ENCODE results near the gene BANK1.
"Not testable (repeated sequence)": the region's sequence is repeated elsewhere in the genome, so short reads cannot be mapped to it uniquely, and the experiment has no call there.

BANK1 gene

GRCh38 chr4:101885574-101885973 lies 95.0 kb downstream of the BANK1 start:
- DNase-seq (ENCODE audit: low read depth in 2 of 3, low spot score in 2 of 3) = no peak

- DNase-seq (ENCODE audit: low read depth in 2 of 3, low spot score in 2 of 3) = no peak
Measured at GRCh38 chr4:101886826-101887225, 96.3 kb downstream of the BANK1 start.

DNA sequence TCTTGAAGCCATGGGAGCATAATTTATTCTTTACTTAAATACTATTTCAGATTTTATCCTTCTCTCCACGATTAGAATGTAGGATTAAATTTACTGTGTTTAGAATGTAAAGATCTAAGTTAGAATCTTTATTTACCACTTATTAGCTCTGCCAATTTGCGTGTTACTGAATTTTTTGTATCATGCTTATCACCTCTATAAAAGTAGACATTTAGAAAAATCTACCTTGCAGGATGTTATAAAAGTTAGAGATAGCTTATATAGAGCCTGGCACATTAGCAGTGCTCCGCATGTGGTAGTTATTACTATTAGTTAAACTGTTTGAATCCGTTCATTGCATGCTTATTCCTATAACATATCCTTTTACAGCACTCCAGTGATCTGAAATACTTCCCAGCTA lies 97.9 kb downstream of the BANK1 start:
- no peak for DNase-seq (ENCODE audit: low read depth in 2 of 3, low spot score in 2 of 3)

DNA sequence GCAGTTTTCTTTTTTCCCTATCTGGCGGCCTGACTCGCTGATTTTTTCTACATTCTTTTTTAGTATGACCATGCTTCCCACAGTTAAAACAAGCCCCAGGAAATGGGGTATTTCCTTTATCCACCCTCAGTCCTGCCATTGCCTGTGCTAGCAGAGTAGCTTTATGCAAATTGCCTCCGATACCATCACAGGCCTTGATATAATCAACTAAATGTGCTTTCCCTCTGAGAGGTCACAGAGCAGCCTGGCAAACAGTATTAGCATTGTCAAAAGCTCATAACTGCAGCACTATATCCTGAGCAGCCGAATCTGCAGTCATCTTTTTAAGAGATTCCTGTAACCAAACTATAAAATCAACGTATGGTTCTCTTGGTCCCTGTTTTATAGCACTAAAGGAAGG lies 115.0 kb downstream of the BANK1 start:
- not testable (repeated sequence) for DNase-seq (ENCODE audit: low read depth in 2 of 3, low spot score in 2 of 3)

- DNase-seq (ENCODE audit: low read depth in 2 of 3, low spot score in 2 of 3) = no peak
Measured at GRCh38 chr4:101910786-101911373, 120.3 kb downstream of the BANK1 start.

DNA sequence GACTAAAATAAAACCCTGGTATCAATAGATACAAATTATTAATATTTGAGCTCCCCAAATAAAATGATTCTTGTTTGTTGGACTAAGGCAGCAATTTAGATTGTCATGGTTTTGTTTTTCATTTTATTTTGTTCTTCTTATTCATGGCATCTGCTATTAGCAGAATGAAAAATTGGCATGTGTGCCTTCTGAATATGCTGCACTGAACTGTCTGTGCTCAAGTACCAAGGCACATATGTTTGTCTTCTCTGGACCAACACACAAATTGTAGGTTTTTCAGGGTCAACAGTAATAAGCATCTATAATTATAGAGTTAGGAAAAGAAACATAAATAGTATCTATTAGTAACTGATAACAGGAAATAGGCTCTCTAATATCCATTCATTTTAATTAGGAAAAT lies 121.1 kb downstream of the BANK1 start:
- no peak for DNase-seq (ENCODE audit: low read depth in 2 of 3, low spot score in 2 of 3)

- DNase-seq (ENCODE audit: low read depth in 2 of 3, low spot score in 2 of 3) = no peak
Measured at GRCh38 chr4:101914761-101915160, 124.2 kb downstream of the BANK1 start.

GRCh38 chr4:101919373-101919977 lies 128.9 kb downstream of the BANK1 start:
- no peak for DNase-seq (ENCODE audit: low read depth in 2 of 3, low spot score in 2 of 3)

GRCh38 chr4:101921370-101921769 lies 130.8 kb downstream of the BANK1 start:
- DNase-seq (ENCODE audit: low read depth in 2 of 3, low spot score in 2 of 3) = no peak

DNA sequence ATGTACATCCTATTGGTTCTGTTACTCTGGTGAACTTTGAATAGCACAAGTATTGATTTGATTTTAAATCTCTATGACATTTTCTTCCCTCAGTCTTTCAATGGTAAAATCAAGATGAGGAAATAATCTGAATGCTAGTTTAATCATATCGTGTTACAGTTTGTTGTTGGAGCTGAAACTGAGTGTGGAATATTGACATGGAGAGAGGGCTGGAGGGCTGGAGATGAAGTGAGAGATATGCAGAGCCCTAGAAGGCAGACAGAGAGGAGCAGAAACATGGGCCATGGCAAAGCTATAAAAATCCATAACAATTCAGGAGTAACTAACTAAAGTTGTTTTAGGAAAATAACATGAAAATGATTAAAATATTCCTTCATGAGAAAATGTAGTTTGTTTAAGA lies 141.1 kb downstream of the BANK1 start:
- no peak for DNase-seq (ENCODE audit: low read depth in 2 of 3, low spot score in 2 of 3)

GRCh38 chr4:101933855-101934254 lies 143.3 kb downstream of the BANK1 start:
- no peak for DNase-seq (ENCODE audit: low read depth in 2 of 3, low spot score in 2 of 3)

- no peak for DNase-seq (ENCODE audit: low read depth in 2 of 3, low spot score in 2 of 3)
Measured at GRCh38 chr4:101938836-101939235, 148.3 kb downstream of the BANK1 start.

GRCh38 chr4:101941816-101942358 lies 151.4 kb downstream of the BANK1 start:
- DNase-seq (ENCODE audit: low read depth in 2 of 3, low spot score in 2 of 3) = no peak

DNA sequence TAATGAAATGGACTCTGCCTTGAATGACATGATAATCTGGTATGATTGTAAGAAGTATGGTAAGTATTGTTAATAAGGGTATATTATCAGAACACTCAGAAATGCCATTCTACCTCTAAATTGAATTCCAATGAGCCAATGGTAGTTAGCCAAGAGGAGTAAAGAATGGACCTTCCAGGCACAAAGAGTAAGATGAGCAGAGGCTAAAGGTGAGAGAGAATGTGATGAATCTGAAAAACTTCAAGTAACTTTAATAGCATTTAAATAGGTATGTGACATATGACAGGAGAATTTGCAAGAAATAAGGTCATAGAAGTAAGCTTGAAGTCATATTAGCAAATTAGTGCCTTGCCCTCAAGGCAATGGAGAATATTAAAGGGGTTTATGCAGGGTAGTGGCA lies 152.4 kb downstream of the BANK1 start:
- no peak for DNase-seq (ENCODE audit: low read depth in 2 of 3, low spot score in 2 of 3)

DNA sequence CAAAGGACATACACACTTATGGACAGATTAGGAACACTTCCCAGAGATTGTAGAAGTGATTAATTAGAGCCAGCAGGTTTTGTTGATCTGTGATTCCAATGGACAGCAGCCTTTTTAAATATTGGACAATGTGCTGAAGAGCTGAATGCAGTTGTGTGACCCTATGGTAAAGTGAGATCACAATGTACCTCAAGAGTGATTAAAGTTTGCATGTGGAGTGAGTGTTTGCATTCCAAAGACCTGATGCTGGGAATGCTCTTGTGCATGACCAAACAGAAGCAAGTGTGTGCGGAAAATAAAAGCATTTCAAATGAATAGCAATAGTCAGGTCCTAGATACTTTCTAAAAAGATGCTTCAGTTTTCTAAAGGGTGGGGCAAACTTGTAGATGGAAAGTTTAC lies 154.1 kb downstream of the BANK1 start:
- DNase-seq (ENCODE audit: low read depth in 2 of 3, low spot score in 2 of 3) = no peak

- no peak for DNase-seq (ENCODE audit: low read depth in 2 of 3, low spot score in 2 of 3)
Measured at GRCh38 chr4:101948055-101948454, 157.5 kb downstream of the BANK1 start.

- DNase-seq (ENCODE audit: low read depth in 2 of 3, low spot score in 2 of 3) = no peak
Measured at GRCh38 chr4:101948951-101949350, 158.4 kb downstream of the BANK1 start.

GRCh38 chr4:101950258-101950979 lies 159.9 kb downstream of the BANK1 start:
- no peak for DNase-seq (ENCODE audit: low read depth in 2 of 3, low spot score in 2 of 3)

DNA sequence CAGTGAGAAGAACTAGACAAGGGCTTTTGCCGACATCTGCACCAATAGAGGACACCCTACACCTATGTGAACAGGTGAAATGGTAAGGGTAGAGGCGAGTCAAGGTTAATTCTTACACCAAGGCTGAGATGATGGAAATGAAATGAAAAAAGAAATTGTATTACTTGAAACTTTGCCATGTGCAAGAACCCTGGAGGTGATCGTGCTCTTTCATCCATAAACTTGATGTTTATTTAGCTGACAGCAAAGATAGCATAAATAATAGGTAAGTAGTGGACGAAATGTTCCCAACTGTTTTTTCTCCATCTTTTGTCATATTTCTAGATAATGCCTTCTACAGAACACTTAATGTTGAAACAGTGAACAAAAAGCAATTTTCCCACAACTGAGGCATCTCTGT lies 162.5 kb downstream of the BANK1 start:
- DNase-seq (ENCODE audit: low read depth in 2 of 3, low spot score in 2 of 3) = no peak

GRCh38 chr4:101953949-101954348 lies 163.4 kb downstream of the BANK1 start:
- DNase-seq (ENCODE audit: low read depth in 2 of 3, low spot score in 2 of 3) = no peak

- DNase-seq (ENCODE audit: low read depth in 2 of 3, low spot score in 2 of 3) = no peak
Measured at GRCh38 chr4:101954351-101954750, 163.8 kb downstream of the BANK1 start.

DNA sequence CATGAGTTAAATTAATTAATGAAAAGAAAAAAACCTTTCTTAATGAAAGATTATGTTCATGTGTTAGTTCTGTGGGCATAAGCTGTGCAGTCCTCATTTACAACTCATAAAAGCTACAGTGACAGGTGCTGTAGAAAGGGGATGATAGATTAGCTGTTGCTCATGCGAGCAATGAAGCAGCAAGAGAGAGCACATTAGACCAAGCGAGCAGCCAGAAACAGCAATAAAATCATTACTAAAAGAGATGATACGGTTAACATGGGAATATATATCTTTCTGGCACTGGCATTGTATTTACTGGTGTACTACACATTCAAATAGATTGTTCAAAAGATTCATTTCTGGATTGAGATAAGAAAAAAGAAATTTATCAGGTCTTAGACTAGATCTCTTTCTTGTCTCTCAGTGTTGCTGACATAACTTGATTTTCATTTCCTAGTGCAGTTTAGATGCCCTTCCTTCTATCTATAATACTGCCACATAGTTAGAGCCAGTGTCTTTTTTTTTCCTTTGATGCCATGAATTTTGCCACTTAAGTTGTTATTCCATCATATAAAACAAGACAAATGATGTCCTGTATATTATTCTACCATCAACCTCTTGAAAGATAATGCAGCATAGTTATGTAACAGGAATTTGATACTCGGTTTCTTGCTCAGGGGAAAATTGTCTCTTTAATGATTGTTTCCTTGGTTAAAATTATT lies 164.6 kb downstream of the BANK1 start:
- no peak for DNase-seq (ENCODE audit: low read depth in 2 of 3, low spot score in 2 of 3)
